ENCODE data around the gene ELK3. TPM values are rescaled to one million over a fixed set of nuclear protein-coding genes. Genes with fewer than 3 reads are reported as not detected.
"Not testable (repeated sequence)": the region's sequence is repeated elsewhere in the genome, so short reads cannot be mapped to it uniquely, and the experiment has no call there.

Gene ELK3
- total RNA-seq, 2 donors from 2014 or later, result 10.7 to 23.1 TPM

- ATAC-seq (no peak), DNase-seq (ENCODE audit: low spot score in 2 of 2) (no peak)
- H3K36me3 Mint-ChIP-seq, result peaks cover 4 to 24% of the 10 kb centered on the region in 2 donors
- H3K9me3 Mint-ChIP-seq, result no peaks in the 10 kb centered on the region
- no peak overlapping the region for H3K27ac Mint-ChIP-seq
Observed at GRCh38 chr12:96293093-96293492, 98.9 kb downstream of the ELK3 start.

GRCh38 chr12:96294831-96295230 lies 100.7 kb downstream of the ELK3 start:
- no peak for ATAC-seq

GRCh38 chr12:96295532-96296160 lies 101.5 kb downstream of the ELK3 start:
- DNase-seq (ENCODE audit: low spot score in 2 of 2) (no peak), ATAC-seq (peak; percentile 78 to 95)
- Mint-ChIP-seq H3K9me3 (no peaks in the 10 kb centered on the region), H3K36me3 (peaks cover 0 to 32% of the 10 kb centered on the region in 2 donors), H3K27ac (peak overlapping the region in 1 of 2 donors; percentile 61)

More at GRCh38 chr12:96294831-96295230, 100.7 kb downstream of the ELK3 start:
- no peak for DNase-seq (ENCODE audit: low spot score in 2 of 2)
- Mint-ChIP-seq H3K9me3 (no peaks in the 10 kb centered on the region), H3K27ac (no peak overlapping the region), H3K36me3 (peaks cover 0 to 27% of the 10 kb centered on the region in 2 donors)

- Mint-ChIP-seq H3K27ac (peak overlapping the region in 1 of 2 donors; percentile 72), H3K9me3 (no peaks in the 10 kb centered on the region), H3K36me3 (peaks cover 0 to 33% of the 10 kb centered on the region in 2 donors)
- no peak for DNase-seq (ENCODE audit: low spot score in 2 of 2)
- no peak for ATAC-seq
Observed at GRCh38 chr12:96297504-96297903, 103.3 kb downstream of the ELK3 start.

- Mint-ChIP-seq H3K9me3 (no peaks in the 10 kb centered on the region), H3K27ac (no peak overlapping the region), H3K36me3 (peaks cover 0 to 28% of the 10 kb centered on the region in 2 donors)
- ATAC-seq, result no peak
- no peak for DNase-seq (ENCODE audit: low spot score in 2 of 2)
Observed at GRCh38 chr12:96300064-96300463, 105.9 kb downstream of the ELK3 start.

- Mint-ChIP-seq H3K27ac (no peak overlapping the region), H3K9me3 (no peaks in the 10 kb centered on the region), H3K36me3 (peaks cover 0 to 28% of the 10 kb centered on the region in 2 donors)
- ATAC-seq, result no peak
- no peak for DNase-seq (ENCODE audit: low spot score in 2 of 2)
Observed at GRCh38 chr12:96301732-96302131, 107.6 kb downstream of the ELK3 start.

- no peaks in the 10 kb centered on the region for H3K9me3 Mint-ChIP-seq
- no peak overlapping the region for H3K27ac Mint-ChIP-seq
- peaks cover 0 to 23% of the 10 kb centered on the region in 2 donors for H3K36me3 Mint-ChIP-seq
- ATAC-seq (no peak), DNase-seq (ENCODE audit: low spot score in 2 of 2) (no peak)
Observed at GRCh38 chr12:96302687-96303310, 108.6 kb downstream of the ELK3 start.

GRCh38 chr12:96303653-96304052 lies 109.5 kb downstream of the ELK3 start:
- no peak for ATAC-seq

GRCh38 chr12:96305665-96306064 lies 111.5 kb downstream of the ELK3 start:
- no peak overlapping the region for H3K27ac Mint-ChIP-seq
- DNase-seq (ENCODE audit: low spot score in 2 of 2), result no peak
- H3K9me3 Mint-ChIP-seq, result no peaks in the 10 kb centered on the region
- no peak for ATAC-seq
- peaks cover 0 to 12% of the 10 kb centered on the region in 2 donors for H3K36me3 Mint-ChIP-seq

More at GRCh38 chr12:96303653-96304052, 109.5 kb downstream of the ELK3 start:
- peaks cover 0 to 20% of the 10 kb centered on the region in 2 donors for H3K36me3 Mint-ChIP-seq
- DNase-seq (ENCODE audit: low spot score in 2 of 2), result no peak
- H3K27ac Mint-ChIP-seq, result no peak overlapping the region
- H3K9me3 Mint-ChIP-seq, result no peaks in the 10 kb centered on the region

GRCh38 chr12:96308881-96309280 lies 114.7 kb downstream of the ELK3 start:
- H3K27ac Mint-ChIP-seq, result no peak overlapping the region
- peaks cover 0 to 5% of the 10 kb centered on the region in 2 donors for H3K36me3 Mint-ChIP-seq
- H3K9me3 Mint-ChIP-seq, result no peaks in the 10 kb centered on the region
- DNase-seq (ENCODE audit: low spot score in 2 of 2) (no peak), ATAC-seq (no peak)

GRCh38 chr12:96310067-96310466 lies 115.9 kb downstream of the ELK3 start:
- H3K27ac Mint-ChIP-seq, result no peak overlapping the region
- ATAC-seq (no peak), DNase-seq (ENCODE audit: low spot score in 2 of 2) (no peak)
- no peaks in the 10 kb centered on the region for H3K9me3 Mint-ChIP-seq
- H3K36me3 Mint-ChIP-seq, result peaks cover 0 to 5% of the 10 kb centered on the region in 2 donors

- H3K9me3 Mint-ChIP-seq, result no peaks in the 10 kb centered on the region
- ATAC-seq (no peak), DNase-seq (ENCODE audit: low spot score in 2 of 2) (no peak)
- H3K36me3 Mint-ChIP-seq, result peaks cover 0 to 5% of the 10 kb centered on the region in 2 donors
- no peak overlapping the region for H3K27ac Mint-ChIP-seq
Observed at GRCh38 chr12:96311191-96311590, 117.0 kb downstream of the ELK3 start.

GRCh38 chr12:96313606-96314005 lies 119.4 kb downstream of the ELK3 start:
- ATAC-seq (no peak), DNase-seq (ENCODE audit: low spot score in 2 of 2) (no peak)
- Mint-ChIP-seq H3K27ac (no peak overlapping the region), H3K9me3 (no peaks in the 10 kb centered on the region), H3K36me3 (peaks cover 0 to 11% of the 10 kb centered on the region in 2 donors)

- ATAC-seq, result peak in 1 of 2 donors; percentile 24
- no peaks in the 10 kb centered on the region for H3K9me3 Mint-ChIP-seq
- no peak overlapping the region for H3K27ac Mint-ChIP-seq
- no peak for DNase-seq (ENCODE audit: low spot score in 2 of 2)
- peaks cover 0 to 6% of the 10 kb centered on the region in 2 donors for H3K36me3 Mint-ChIP-seq
Observed at GRCh38 chr12:96314723-96315122, 120.5 kb downstream of the ELK3 start.

- peak in 1 of 2 donors; percentile 62 for ATAC-seq
- H3K9me3 Mint-ChIP-seq; DNase-seq (ENCODE audit: low spot score in 2 of 2); H3K36me3 Mint-ChIP-seq: not testable (repeated sequence)
- H3K27ac Mint-ChIP-seq, result peak overlapping the region in 1 of 2 donors; percentile 68
Observed at GRCh38 chr12:96315741-96316481, 121.7 kb downstream of the ELK3 start.

- H3K9me3 Mint-ChIP-seq; DNase-seq (ENCODE audit: low spot score in 2 of 2); ATAC-seq: not testable (repeated sequence)
- H3K36me3 Mint-ChIP-seq, result peaks cover 0 to 18% of the 10 kb centered on the region in 2 donors
- H3K27ac Mint-ChIP-seq, result peak overlapping the region in 1 of 2 donors; percentile 81
Observed at GRCh38 chr12:96317801-96318200, 123.6 kb downstream of the ELK3 start.
